ENCODE data around the gene MRPL49. TPM values are rescaled to one million over a fixed set of nuclear protein-coding genes. Genes with fewer than 3 reads are reported as not detected.
A peak's percentile ranks its signal among the peaks of the same experiment; 100 is the strongest.

Gene MRPL49
- total and polyA plus RNA-seq, 2 of the 13 experiments (the other 11 are each of a cell fraction or from before 2014, with no cell fraction given): 39.2 to 53.3 TPM

- intact Hi-C loops (cut with micrococcal nuclease; ENCODE audit: unreplicated experiment): no loop called here
- POLR2A ChIA-PET: interaction anchor here (1.0 to 4.1 kb wide), 11 partner anchors 8 to 339 kb away, joined by 3 to 23 read pairs (median 3); partner anchors contain the start of genes CAPN1, GPHA2, SAC3D1 and SNX15
- H4K20me1 ChIP-seq (ENCODE audit: insufficient read depth, low read length): no peaks in the 10 kb centered on the region
- H3K36me3 ChIP-seq (replicated peaks in 1 of 2; ENCODE audit: control insufficient read depth in 1 of 2, insufficient read depth in 2 of 2, low read length in 2 of 2): peaks cover 7 to 22% of the 10 kb centered on the region in 2 experiments; a peak in 4 of 5 replicates
- no peak overlapping the region for H3K27ac ChIP-seq (ENCODE audit: extremely low read length, insufficient read depth, low read length)
- 93% methylated on average over 17 of the region's 18 CpGs for WGBS (ENCODE audit: low lambda C conversion rate)
- H3K4me2 ChIP-seq (ENCODE audit: low read depth, low read length): peak overlapping the region; percentile 14; the same call in 1 of the 2 replicates
- no peak overlapping the region for H2AFZ ChIP-seq (ENCODE audit: low read length)
- no peak overlapping the region for H3K9ac ChIP-seq (ENCODE audit: insufficient read depth, low read depth, low read length)
- TF ChIP-seq DNMT3B (CRISPR knock-in tag; conservative IDR thresholded peaks at IDR 0.05): no peak
- 0 out of 2 replicates have a peak, but pooled peaks have one; percentile 1 for TF ChIP-seq ZNF678 (CRISPR knock-in tag; IDR thresholded peaks at IDR 0.05)
- TF ChIP-seq KLF12 (CRISPR knock-in tag; IDR thresholded peaks at IDR 0.05; ENCODE audit: borderline replicate concordance): 0 out of 2 replicates have a peak, but pooled peaks have one; percentile 1
- no peak for TF ChIP-seq ZNF383 (CRISPR knock-in tag; IDR thresholded peaks at IDR 0.05; ENCODE audit: borderline replicate concordance)
- TF ChIP-seq SALL2 (CRISPR knock-in tag; IDR thresholded peaks at IDR 0.05): 0 out of 2 replicates have a peak, but pooled peaks have one; percentile 7
- TF ChIP-seq, protein P1, sequence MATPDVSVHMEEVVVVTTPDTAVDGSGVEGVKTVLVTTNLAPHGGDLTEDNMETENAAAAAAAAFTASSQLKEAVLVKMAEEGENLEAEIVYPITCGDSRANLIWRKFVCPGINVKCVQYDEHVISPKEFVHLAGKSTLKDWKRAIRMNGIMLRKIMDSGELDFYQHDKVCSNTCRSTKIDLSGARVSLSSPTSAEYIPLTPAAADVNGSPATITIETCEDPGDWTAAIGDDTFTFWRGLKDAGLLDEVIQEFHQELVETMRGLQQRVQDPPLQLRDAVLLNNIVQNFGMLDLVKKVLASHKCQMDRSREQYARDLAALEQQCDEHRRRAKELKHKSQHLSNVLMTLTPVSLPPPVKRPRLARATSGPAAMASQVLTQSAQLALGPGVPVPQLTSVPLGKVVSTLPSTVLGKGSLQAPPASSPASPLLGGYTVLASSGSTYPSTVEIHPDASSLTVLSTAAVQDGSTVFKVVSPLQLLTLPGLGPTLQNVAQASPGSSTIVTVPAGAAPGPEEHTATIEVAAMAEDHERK (CRISPR knock-in tag; IDR thresholded peaks at IDR 0.05; ENCODE audit: low read depth): no peak
- no peak for TF ChIP-seq ARNT2 (CRISPR knock-in tag; IDR thresholded peaks at IDR 0.05; ENCODE audit: low read depth)
- TF ChIP-seq POLR2A (IDR thresholded peaks at IDR 0.05; ENCODE audit: insufficient read depth in 1 of 2, low read depth in 2 of 2, low read length in 2 of 2): peak in 1 of 2 experiments; percentile 12; a peak in 1 of 4 replicates
- no peak for TF ChIP-seq CTCF (CRISPR knock-in tag; IDR thresholded peaks at IDR 0.05)
- no peak for TF ChIP-seq ZNF207 (IDR thresholded peaks at IDR 0.05; ENCODE audit: borderline replicate concordance)
- TF ChIP-seq, protein P2, sequence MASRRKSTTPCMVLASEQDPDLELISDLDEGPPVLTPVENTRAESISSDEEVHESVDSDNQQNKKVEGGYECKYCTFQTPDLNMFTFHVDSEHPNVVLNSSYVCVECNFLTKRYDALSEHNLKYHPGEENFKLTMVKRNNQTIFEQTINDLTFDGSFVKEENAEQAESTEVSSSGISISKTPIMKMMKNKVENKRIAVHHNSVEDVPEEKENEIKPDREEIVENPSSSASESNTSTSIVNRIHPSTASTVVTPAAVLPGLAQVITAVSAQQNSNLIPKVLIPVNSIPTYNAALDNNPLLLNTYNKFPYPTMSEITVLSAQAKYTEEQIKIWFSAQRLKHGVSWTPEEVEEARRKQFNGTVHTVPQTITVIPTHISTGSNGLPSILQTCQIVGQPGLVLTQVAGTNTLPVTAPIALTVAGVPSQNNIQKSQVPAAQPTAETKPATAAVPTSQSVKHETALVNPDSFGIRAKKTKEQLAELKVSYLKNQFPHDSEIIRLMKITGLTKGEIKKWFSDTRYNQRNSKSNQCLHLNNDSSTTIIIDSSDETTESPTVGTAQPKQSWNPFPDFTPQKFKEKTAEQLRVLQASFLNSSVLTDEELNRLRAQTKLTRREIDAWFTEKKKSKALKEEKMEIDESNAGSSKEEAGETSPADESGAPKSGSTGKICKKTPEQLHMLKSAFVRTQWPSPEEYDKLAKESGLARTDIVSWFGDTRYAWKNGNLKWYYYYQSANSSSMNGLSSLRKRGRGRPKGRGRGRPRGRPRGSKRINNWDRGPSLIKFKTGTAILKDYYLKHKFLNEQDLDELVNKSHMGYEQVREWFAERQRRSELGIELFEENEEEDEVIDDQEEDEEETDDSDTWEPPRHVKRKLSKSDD (CRISPR knock-in tag; IDR thresholded peaks at IDR 0.05; ENCODE audit: low read depth): no peak
- 0 out of 2 replicates have a peak, but pooled peaks have one; percentile 11 for TF ChIP-seq ZNF839 (CRISPR knock-in tag; IDR thresholded peaks at IDR 0.05; ENCODE audit: borderline replicate concordance)
- no peak for TF ChIP-seq ATF7 (IDR thresholded peaks at IDR 0.05)
- TF ChIP-seq ATF7 (CRISPR knock-in tag; IDR thresholded peaks at IDR 0.05): no peak
- TF ChIP-seq ELF3 (CRISPR knock-in tag; IDR thresholded peaks at IDR 0.05): no peak
- TF ChIP-seq AGO1 (IDR thresholded peaks at IDR 0.05; ENCODE audit: low read depth, low read length, poor library complexity, severe bottlenecking): no peak
- no peak for TF ChIP-seq CBX2 (IDR thresholded peaks at IDR 0.05; ENCODE audit: low read depth, low read length)
- TF ChIP-seq CBX2 (CRISPR knock-in tag; IDR thresholded peaks at IDR 0.05; ENCODE audit: low read depth): no peak
- TF ChIP-seq ZNF550 (CRISPR knock-in tag; IDR thresholded peaks at IDR 0.05; ENCODE audit: borderline replicate concordance): 0 out of 2 replicates have a peak, but pooled peaks have one; percentile 35
- no peaks in the 10 kb centered on the region for H3K9me3 ChIP-seq (ENCODE audit: low read length)
- DNase-seq (ENCODE audit: low spot score): no peak
- H3K27me3 ChIP-seq (ENCODE audit: control insufficient read depth in 1 of 2, insufficient read depth in 2 of 2, low read length in 2 of 2): no peaks in the 10 kb centered on the region; a peak in 1 of 5 replicates
- peaks cover 32% of the 10 kb centered on the region for H3K79me2 ChIP-seq (ENCODE audit: insufficient read depth, low read length)
- FAIRE-seq: no peak
- ATAC-seq: no peak
- in situ Hi-C loops (cut with HindIII; ENCODE audit: extremely low pct_ligation_motif_present, low pct_unique_long_range_greater_than_20kb): no loop called here
- CTCF ChIA-PET (ENCODE audit: low intra/inter-chr PET ratio, low total read pairs): interaction anchor here (1.4 to 1.5 kb wide), 2 partner anchors 62 to 104 kb away, joined by 5 to 11 read pairs; partner anchors contain the start of genes ARL2 and CAPN1
- peaks cover 46% of the 10 kb centered on the region for H3K4me1 ChIP-seq (ENCODE audit: insufficient read depth, low read length)
- BruUV-seq (replicated peaks): no TSS peak
- no peak overlapping the region for H3K4me3 ChIP-seq (replicated peaks in 1 of 3; ENCODE audit: insufficient read depth in 1 of 3, low read depth in 2 of 3, low read length in 3 of 3)
Measured at GRCh38 chr11:65118097-65118837, 3.9 kb upstream of the MRPL49 start.

All from HepG2 (cell line).